Transverse colon (tissue), 3 donors: ENCODE measurements around the gene PAGE1.

Experiments used
- CTCF ChIP-seq, 5 experiments: fragments of 200-600 bp in 3 of 5; fragments of 450-650 bp in 2 of 5; sonication (generic) in 3 of 5; IDR thresholded peaks; 1 replicate in 2 of 5; 2 replicates in 3 of 5; pipeline ENCODE4 v1.5.1; 2016 to 2017; ENCODE audit warnings: antibody characterized with exemption in 5 of 5, inconsistent platforms in 3 of 5, mild to moderate bottlenecking in 2 of 5, moderate library complexity in 1 of 5
- POLR2A ChIP-seq: fragments of 450-650 bp; IDR thresholded peaks from one replicate; pipeline ENCODE4 v1.6.1; 2016; ENCODE audit warnings: antibody characterized with exemption, mild to moderate bottlenecking, moderate library complexity

- TF ChIP-seq CTCF (IDR thresholded peaks at IDR 0.05) (no peak), POLR2A (no peak)
Measured at GRCh38 chrX:49661881-49662280, 33.9 kb downstream of the PAGE1 start.
